HG02870 (cell line): ENCODE results near the gene TSR3.

ENCODE experiments used
- ATAC-seq: cut with Tn5 transposase; IDR thresholded peaks from one replicate; pipeline ENCODE4 v1.9.1; 2021; ENCODE audit warnings: mild to moderate bottlenecking, moderate library complexity; ENCODE audit not compliant: unreplicated experiment

The TSR3 gene

DNA sequence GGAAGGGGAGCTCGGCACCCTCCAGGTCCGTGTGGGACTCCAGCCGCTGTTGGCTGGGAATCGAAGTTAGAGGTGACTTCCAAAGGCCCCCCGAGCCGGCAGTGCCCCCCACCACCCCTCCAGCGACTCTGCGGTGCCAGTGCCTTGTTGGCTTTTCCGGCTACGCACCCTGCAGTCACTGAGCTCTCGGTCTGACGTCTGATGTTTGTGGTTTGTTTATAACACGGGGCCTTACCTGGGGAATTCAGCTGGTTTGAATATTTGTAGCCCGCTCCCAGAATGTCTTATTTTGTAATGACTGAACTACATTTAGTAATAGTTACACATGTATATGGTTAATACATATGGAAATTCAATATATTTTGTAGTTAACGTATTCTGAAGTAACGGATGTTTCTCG is 25.3 kb downstream of the TSR3 start:
- no peak for ATAC-seq

DNA sequence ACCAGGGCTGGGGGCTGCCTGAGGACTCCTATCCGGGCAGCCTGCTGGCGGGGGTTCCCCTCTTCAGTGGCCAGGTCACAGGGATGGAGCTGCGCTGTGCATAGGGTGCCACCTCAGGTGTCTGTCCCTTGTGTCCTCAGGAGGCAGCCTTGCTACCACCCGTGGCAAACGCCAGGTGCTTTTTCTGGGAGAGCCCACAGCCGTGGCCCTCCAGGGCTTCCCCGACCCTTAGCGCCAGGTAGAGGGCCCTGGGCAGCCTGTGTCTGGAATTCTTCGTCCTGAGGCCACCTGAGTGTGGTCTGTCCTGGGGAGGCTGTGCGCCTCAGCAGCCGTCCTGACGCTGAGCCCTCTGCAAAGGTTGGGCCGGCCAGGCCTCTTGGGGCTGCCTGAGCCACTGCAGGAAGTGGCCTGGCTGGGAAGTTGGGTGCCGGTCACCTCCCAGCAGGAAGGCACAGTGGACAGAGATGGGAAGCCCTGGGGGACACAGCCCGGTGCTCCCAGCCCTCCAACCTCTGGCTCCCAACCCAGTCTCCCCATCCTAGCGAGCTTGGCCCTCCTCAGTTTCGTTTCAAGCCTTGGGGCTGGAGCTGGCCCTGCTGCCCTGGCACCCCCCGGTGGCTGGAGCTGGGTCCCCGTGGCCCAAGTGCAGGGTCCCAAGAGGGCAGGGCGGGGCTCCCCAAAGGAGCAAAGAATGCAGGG is 25.9 kb downstream of the TSR3 start:
- ATAC-seq: no peak

GRCh38 chr16:1325261-1325660 is 26.4 kb downstream of the TSR3 start:
- no peak for ATAC-seq

DNA sequence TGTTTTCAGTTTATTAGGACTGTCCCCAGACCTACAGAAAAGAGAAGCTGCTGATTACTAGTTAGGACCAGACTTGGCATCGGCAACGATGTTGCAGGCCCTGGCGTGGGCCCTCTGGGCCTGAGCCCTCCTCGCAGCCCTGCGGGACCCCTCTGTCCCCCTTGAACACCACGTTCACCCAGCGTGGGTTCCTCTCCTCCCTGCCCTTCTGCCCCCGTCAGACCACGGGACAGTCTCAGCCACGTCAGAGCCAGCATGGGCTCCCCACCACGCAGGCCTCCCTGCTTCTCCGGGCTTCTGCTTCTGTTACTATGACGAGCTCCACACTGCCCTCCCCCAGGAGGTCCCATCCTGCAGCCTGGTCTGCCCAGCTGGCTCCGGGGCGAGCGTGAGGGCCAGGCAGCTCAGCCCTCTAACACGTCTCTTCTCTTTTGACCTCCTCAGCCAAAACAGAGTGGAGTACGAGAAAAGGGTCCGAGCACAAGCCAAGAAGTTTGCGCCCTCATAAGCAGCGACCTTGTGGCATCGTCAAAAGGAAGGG is 27.3 kb downstream of the TSR3 start:
- ATAC-seq: no peak

DNA sequence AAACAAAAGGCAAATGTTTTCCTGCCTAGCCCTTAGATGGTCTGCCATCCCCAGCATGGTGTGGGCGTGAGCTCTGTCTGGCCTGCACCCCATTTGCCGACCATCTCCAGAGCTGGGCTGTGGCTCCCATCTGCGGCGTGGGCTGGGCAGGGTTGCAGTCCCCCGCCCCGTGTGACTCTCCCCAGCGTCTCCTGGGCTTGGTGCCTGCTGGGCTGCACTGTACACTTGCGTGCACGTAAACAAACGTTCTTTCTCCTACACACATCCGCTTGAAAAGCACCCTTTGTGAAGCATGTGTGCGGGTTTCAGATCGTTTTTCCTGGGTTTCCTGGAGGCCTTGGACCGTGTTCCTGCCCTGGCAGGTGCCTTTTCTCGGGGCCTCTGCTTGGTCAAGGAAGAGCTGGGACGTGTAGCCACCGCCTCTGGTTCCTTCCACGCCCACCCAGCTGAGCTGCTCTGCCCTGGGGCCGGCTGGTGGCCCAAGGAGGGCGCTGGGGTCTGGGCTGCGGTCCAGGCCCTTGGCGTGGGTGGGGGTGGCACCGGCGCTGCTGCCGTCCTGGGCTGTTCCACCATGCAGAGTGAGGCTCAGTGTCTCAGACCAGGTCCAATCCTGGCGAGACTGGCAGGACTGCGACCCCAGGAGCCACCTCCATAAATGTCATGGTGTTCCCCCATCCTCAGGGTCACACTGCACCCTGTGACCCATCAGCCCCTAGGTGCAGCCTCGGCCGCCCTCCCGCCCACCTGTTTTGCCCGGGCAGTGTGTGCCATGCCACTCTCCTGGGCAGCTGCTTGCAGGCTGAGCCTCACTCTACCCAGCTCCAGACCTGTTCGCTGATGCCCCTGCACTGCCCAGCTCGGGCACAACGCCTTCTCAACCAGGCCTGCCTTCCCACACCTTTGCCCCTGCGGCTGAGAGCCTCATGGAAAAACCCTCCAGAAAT is 28.1 kb downstream of the TSR3 start:
- ATAC-seq: no peak

DNA sequence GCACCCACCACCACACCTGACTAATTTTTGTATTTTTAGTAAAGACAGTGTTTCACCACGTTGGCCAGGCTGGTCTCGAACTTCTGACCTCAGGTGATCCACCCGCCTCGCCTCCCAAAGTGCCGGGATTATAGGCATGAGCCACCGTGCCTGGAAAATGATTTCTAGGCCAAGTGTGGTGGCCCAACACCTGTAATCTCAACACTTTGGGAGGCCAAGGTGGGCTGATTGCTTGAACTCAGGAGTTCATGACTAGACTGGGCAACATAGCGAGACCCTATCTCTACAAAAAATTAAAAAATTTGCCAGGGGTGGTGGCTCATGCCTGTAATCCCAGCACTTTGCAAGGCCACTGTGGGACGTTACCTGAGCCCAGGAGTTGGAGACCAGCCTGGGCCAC is 29.3 kb downstream of the TSR3 start:
- ATAC-seq: no peak

DNA sequence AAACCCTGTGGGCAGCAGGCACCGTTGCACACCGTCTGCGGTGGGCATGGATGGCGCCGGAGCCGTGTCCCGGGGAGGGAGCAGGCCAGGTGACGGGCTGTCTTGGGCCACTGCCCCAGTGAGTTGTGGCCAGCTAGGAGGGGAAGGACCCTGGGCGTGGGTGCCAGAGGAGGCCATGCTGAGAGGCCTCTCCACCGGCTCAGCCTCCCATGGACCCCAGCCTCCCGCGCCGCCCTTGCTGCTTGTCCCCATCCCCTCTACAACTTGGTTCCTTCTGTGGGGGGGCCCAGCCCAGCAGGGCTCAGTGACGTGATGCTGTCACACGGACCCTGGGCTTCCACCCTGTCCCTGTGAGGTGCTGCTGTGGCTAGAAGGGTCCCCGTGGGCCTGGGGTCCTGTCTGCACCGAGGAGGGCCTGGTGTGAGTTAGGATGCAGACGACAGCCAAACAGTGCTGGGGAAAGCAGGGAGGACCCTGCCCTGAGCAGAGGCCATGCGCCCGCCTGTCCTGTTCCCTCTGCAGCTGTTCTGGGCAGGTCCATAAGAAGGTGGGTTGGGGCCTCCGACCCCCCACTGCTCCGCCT is 30.9 kb downstream of the TSR3 start:
- no peak for ATAC-seq

DNA sequence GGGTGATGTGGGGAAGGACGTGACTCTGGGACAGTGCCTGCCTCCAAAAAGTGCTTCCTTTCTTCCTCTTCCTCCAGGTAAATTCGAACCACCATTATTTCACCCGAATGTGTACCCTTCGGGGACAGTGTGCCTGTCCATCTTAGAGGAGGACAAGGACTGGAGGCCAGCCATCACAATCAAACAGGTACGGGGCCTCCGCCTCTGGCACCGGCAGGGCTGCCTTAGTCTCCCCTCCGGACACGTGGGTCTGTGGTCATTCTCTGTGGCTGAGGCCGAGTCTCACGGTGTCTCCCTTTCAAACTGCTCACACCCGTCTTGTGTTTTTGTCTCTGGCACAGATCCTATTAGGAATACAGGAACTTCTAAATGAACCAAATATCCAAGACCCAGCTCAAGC is 31.6 kb downstream of the TSR3 start:
- ATAC-seq: no peak

- ATAC-seq: no peak
These were observed 32.6 kb downstream of the TSR3 start for GRCh38 chr16:1319041-1319440.

DNA sequence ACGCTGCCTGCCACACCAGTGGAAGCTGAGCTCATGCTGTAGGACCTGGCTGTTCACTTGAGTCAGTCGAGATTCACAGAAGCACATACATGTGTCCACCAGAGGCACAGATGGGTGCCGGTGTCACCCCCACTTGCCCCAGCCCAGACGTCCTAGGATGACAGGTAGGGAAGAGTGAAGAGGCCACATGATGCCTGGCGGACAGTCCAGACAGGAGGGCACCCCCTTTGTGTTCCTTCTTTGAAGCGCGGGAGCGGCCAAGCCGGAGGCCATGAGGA is 33.5 kb downstream of the TSR3 start:
- ATAC-seq: no peak

GRCh38 chr16:1317479-1318267 is 34.0 kb downstream of the TSR3 start:
- ATAC-seq: no peak

- ATAC-seq: no peak
These were observed 35.7 kb downstream of the TSR3 start for GRCh38 chr16:1316033-1316405.

DNA sequence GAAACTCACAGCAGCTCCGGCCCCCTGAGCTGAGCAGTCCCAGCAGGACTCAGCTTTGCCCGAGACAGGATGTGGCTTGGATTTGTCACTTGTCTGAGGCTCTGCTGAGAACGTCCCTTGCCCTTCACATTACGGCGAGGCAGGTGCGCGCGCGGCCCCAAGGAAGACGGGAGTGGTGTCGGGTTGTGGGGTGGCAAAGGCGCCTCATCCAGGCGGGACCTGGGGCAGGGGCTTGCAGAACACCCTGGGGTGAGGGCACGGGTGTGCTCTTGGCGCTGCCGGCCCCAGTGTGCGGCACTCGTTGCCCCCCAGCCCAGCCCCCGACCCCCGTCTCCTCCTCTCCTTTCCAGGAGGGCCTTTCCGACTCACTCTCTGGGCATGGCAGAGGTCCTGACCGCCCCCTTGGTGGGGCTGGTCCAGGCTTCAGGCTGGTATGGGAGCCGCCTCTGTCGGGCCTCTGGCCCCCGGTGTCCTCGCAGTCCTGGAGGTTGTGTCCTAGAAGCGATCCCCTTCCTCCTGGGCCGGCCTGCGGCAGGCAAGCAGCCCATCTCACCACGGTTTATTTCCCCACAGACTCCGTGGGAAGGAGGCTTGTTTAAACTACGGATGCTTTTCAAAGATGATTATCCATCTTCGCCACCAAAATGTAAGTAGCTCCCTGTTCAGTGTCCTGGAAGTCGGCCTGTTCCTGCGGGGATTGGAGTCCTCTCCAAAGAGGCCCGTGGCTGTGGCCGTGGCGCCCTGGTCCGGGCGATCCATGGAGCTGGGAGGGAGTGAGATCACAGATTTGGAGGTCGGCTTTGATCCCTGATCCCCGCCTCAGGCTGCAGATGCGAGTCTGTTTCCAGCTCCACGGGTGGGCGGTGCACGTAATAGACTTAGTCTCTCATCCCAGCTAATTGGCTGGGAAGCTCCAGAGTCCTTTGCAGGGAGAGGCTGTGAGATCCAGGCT is 36.3 kb downstream of the TSR3 start:
- no peak for ATAC-seq

GRCh38 chr16:1314399-1315068 is 37.1 kb downstream of the TSR3 start:
- no peak for ATAC-seq

- no peak for ATAC-seq
These were observed 37.8 kb downstream of the TSR3 start for GRCh38 chr16:1313721-1314369.

DNA sequence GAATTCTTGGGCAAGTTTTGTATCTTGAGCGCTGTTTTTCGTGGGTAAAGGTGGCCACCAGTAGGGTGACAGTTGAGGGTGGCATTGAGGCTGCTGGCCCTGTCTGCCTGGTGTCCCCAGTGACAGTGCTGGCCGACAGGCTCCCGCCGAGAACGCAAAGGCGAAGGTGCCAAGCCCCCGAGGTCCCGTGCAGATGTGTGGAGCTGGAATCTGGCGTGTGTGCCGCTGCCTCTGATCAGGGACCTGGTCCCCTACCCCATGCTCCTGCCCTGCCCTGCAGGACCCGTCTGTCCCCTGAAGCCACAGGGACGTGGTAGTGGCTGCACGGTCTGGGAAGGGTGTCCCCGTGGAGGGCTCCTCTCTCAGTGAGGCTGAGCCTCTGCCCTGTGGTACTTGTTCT is 38.8 kb downstream of the TSR3 start:
- no peak for ATAC-seq

DNA sequence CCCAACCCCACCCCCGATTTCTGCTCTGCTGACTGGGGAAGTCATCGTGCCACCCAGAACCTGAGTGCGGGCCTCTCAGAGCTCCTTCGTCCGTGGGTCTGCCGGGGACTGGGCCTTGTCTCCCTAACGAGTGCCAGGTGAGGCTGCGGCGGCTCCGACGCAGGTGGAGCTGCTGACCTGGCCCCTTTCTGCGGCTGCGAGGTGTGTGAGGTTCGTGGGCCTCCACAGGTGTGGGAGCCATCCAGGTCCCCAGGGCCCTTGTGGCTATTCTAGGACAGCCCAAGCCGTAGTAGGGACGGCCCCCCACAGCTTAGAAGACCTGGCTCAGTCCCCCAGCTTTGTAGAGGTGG is 39.2 kb downstream of the TSR3 start:
- ATAC-seq: no peak

DNA sequence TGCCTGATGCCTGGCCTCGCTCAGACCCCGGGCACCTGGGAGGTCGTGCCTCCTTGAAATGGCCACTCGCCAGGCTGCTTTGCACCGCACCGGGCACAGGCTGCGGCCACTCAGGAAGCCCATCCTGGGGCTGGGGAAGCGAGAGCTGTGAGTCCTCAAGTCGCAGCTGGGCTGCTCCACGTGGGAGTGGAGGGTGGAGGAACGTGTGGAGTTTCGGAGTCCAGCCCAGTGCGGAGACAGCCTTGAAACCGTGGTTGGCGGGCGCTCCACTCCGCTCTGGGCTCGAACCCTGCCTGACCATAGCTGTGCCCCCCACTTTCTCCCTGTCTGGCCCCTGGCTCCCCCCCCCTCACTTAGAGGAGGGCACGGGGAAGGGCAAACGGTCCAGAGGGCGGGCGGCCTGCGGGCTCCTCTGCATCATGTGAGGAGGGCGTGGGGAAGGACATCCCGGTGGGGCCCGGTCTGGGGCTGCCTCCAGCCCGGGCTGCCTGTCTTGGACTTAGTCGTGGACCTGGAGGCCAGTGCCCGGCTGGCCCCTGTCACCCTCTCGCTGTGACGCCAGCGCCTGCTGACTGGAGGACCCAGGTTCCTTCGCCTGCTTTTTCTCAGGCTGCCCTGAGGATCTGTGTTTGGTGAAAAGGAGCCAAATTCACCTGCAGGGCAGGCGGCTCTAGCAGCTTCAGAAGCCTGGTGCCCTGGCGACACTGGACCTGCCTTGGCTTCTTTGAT is 39.8 kb downstream of the TSR3 start:
- no peak for ATAC-seq
